HS-27A (cell line): ENCODE measurements around the gene PPHLN1.
A peak's percentile ranks its signal among the peaks of the same experiment; 100 is the strongest.
"Not testable (repeated sequence)": the region's sequence is repeated elsewhere in the genome, so short reads cannot be mapped to it uniquely, and the experiment has no call there.

Experiments used
- DNase-seq: peaks from one replicate; pipeline ENCODE4 v3.0.0-alpha.2; 2012; ENCODE audit warnings: low read depth, missing footprints

PPHLN1 gene

GRCh38 chr12:42372154-42372791 lies 46.3 kb downstream of the PPHLN1 start:
- DNase-seq: peak; percentile 12

GRCh38 chr12:42373669-42374068 lies 47.7 kb downstream of the PPHLN1 start:
- no peak for DNase-seq

- DNase-seq: no peak
Measured at GRCh38 chr12:42380733-42381132, 54.8 kb downstream of the PPHLN1 start.

GRCh38 chr12:42382013-42382696 lies 56.2 kb downstream of the PPHLN1 start:
- DNase-seq: no peak

- no peak for DNase-seq
Measured at GRCh38 chr12:42385326-42385841, 59.4 kb downstream of the PPHLN1 start.

GRCh38 chr12:42386308-42386707 lies 60.3 kb downstream of the PPHLN1 start:
- DNase-seq: no peak

- DNase-seq: not testable (repeated sequence)
Measured at GRCh38 chr12:42388086-42388485, 62.1 kb downstream of the PPHLN1 start.

GRCh38 chr12:42394429-42394828 lies 68.5 kb downstream of the PPHLN1 start:
- no peak for DNase-seq

- no peak for DNase-seq
Measured at GRCh38 chr12:42396473-42397259, 70.7 kb downstream of the PPHLN1 start.

GRCh38 chr12:42402821-42403411 lies 76.9 kb downstream of the PPHLN1 start:
- DNase-seq: no peak

- no peak for DNase-seq
Measured at GRCh38 chr12:42407306-42407705, 81.3 kb downstream of the PPHLN1 start.

GRCh38 chr12:42409471-42409870 lies 83.5 kb downstream of the PPHLN1 start:
- DNase-seq: no peak

- DNase-seq: no peak
Measured at GRCh38 chr12:42410340-42410739, 84.4 kb downstream of the PPHLN1 start.

GRCh38 chr12:42420395-42420794 lies 94.4 kb downstream of the PPHLN1 start:
- no peak for DNase-seq

- DNase-seq: no peak
Measured at GRCh38 chr12:42421844-42422779, 96.1 kb downstream of the PPHLN1 start.

GRCh38 chr12:42422785-42423184 lies 96.8 kb downstream of the PPHLN1 start:
- no peak for DNase-seq

- no peak for DNase-seq
Measured at GRCh38 chr12:42426746-42427145, 100.8 kb downstream of the PPHLN1 start.

- DNase-seq: no peak
Measured at GRCh38 chr12:42428850-42429249, 102.9 kb downstream of the PPHLN1 start.

- DNase-seq: no peak
Measured at GRCh38 chr12:42432517-42433140, 106.7 kb downstream of the PPHLN1 start.

- no peak for DNase-seq
Measured at GRCh38 chr12:42440608-42441007, 114.6 kb downstream of the PPHLN1 start.

GRCh38 chr12:42442311-42442759 lies 116.4 kb downstream of the PPHLN1 start:
- no peak for DNase-seq
